ENCODE data around the gene SLF2. TPM values are rescaled to one million over a fixed set of nuclear protein-coding genes. Genes with fewer than 3 reads are reported as not detected.

Gene SLF2
- total RNA-seq, 1 experiment from 2014 or later, result 50.1 TPM

DNA sequence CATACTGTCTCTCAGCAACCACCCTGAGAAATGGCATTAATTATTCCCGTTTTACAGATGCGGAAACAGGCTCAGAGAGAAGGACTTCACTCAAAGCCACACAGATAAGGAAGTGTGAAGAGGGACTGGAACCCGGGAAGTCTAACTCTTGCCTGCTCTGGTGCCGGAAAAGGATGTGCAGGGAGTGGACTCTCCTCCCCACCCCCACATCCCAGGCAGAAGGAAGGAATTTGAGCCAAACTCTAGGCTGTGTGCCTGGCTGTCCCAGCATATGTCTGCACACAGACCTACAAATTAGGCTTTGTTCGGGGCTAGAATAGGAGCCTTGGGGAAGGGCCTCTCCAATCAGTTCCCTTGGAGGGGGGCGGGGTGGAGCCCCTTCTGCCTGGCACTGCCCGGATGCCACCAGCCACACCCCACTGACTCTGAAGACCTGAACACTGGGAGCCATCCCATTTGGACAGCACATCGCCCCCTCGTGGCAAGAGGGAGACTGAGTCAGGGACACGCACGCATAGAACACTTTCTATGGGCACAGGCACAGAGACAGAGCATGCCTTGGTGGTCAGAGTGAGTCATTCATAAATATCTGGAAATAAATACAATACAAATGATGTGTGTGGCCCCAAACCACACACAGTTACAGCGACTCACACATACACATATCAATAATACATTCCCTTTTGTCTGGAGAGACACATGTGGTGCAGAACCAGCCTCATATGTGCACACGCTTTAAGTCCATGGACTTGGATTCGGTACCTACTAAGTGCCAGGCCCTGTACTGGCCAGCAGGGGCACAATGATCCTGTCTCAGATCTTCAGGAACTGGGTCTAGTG lies 100.0 kb downstream of the SLF2 start:
- Histone ChIP-seq H3K4me3 (no peak overlapping the region), H3K9me3 (replicated peaks) (no peaks in the 10 kb centered on the region), H3K36me3 (peaks cover 4% of the 10 kb centered on the region; the same call in 1 of the 2 replicates), H3K27ac (no peak overlapping the region), H3K4me1 (replicated peaks) (peaks cover 69% of the 10 kb centered on the region), H3K27me3 (replicated peaks) (no peaks in the 10 kb centered on the region)
- DNase-seq (ENCODE audit: low read depth in 1 of 2, low spot score in 2 of 2), result peak; percentile 97 to 98

DNA sequence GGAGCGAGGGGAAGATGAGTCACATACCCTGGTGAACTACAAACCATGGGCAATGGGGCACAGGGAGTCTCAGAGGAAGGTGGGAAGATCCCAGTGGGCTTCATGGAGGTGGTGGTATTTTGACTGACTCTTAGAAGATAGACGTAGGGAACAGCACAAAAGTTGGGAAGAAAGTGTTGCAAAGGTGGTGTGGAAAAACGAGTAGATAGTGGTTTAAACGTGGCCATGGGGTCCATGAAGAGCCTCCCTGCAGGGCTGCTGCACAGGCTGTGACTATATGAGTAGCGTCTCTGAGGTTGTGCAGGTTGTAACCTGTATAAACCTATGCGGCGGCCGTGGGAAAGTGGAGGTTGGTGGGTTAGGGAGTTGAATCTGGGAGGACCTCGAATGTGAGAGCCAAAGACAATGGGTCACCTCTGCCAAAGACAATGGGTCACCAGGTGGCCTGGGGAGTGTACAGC lies 100.6 kb downstream of the SLF2 start:
- DNase-seq (ENCODE audit: low read depth in 1 of 2, low spot score in 2 of 2), result no peak
- no peak overlapping the region for H3K4me3 ChIP-seq
- H3K36me3 ChIP-seq, result no peaks in the 10 kb centered on the region
- no peaks in the 10 kb centered on the region for H3K27me3 ChIP-seq (replicated peaks)
- no peaks in the 10 kb centered on the region for H3K9me3 ChIP-seq (replicated peaks)
- H3K4me1 ChIP-seq (replicated peaks), result peaks cover 63% of the 10 kb centered on the region
- peak overlapping the region; percentile 11; the same call in 1 of the 2 replicates for H3K27ac ChIP-seq

DNA sequence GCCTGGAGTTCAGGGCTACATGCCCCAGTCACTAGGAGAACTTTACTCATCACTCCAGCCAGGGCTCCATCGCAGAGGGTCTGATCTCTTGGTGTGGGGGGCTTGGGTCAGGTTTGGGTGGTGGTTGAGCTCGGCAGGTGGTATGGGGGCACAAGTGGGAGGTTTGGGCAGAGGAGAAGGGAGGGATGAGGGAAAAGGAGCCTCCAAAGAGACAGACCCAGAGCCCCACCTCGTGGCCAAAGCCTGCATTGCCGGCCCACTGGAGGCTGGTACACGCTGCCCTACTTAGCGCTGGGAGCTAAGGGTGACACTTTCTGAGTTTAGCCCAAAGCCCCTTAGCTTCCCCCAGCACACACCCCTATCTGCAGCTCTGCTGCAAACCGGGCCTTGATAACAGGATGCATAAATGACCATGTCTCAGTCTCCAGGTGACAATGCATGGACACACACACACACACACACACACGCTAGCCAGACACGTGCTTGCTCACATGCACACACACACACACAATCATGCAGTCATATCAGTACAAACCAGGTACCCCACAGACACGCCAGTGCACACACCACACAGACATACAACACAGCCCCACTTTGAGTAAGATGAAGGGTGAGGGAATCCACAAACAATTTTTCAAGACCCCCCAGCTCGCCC lies 101.6 kb downstream of the SLF2 start:
- peak; percentile 79 to 84 for DNase-seq (ENCODE audit: low read depth in 1 of 2, low spot score in 2 of 2)

More for the DNA sequence above, 101.6 kb downstream of the SLF2 start:
- Histone ChIP-seq H3K36me3 (no peaks in the 10 kb centered on the region), H3K4me1 (replicated peaks) (peaks cover 61% of the 10 kb centered on the region), H3K4me3 (no peak overlapping the region), H3K27me3 (replicated peaks) (no peaks in the 10 kb centered on the region), H3K9me3 (replicated peaks) (no peaks in the 10 kb centered on the region), H3K27ac (no peak overlapping the region)

Other genes with a start within 250 kb of the SLF2 start
- not detected in 2 replicates for gene PAX2, start 167.4 kb upstream of the SLF2 start, total RNA-seq (2014; rRNA removed; shearing (Covaris generic))
- gene SEMA4G, start 56.5 kb downstream of the SLF2 start, total RNA-seq (2014; rRNA removed; shearing (Covaris generic)), result 0.42 and 0.88 TPM in 2 replicates
- 63.7 and 69.4 TPM in 2 replicates for gene MRPL43, start 74.5 kb downstream of the SLF2 start, total RNA-seq (2014; rRNA removed; shearing (Covaris generic))
- 4.3 and 7.5 TPM in 2 replicates for gene TWNK, start 74.6 kb downstream of the SLF2 start, total RNA-seq (2014; rRNA removed; shearing (Covaris generic))
- 70.0 and 72.8 TPM in 2 replicates for gene LZTS2, start 86.8 kb downstream of the SLF2 start, total RNA-seq (2014; rRNA removed; shearing (Covaris generic))
- 0.50 and 1.3 TPM in 2 replicates for gene PDZD7, start 118.2 kb downstream of the SLF2 start, total RNA-seq (2014; rRNA removed; shearing (Covaris generic))
- 29.6 and 52.4 TPM in 2 replicates for gene SFXN3, start 118.3 kb downstream of the SLF2 start, total RNA-seq (2014; rRNA removed; shearing (Covaris generic))
- gene KAZALD1, start 149.0 kb downstream of the SLF2 start, total RNA-seq (2014; rRNA removed; shearing (Covaris generic)), result 1.4 and 1.8 TPM in 2 replicates
- not detected in 2 replicates for gene TLX1, start 218.3 kb downstream of the SLF2 start, total RNA-seq (2014; rRNA removed; shearing (Covaris generic))